Central memory CD8-positive, alpha-beta T cell (primary cell): ENCODE results near the gene ADGRE1.
"Not testable (repeated sequence)": the region's sequence is repeated elsewhere in the genome, so short reads cannot be mapped to it uniquely, and the experiment has no call there.

Experiments used
- ATAC-seq: fragments of 150-1000 bp; cut with Tn5 transposase; replicated peaks from 2 replicates; pipeline ENCODE4 v1.10.0; 2022; ENCODE audit warnings: mild to moderate bottlenecking, moderate FRiP score, moderate number of reproducible peaks; ENCODE audit not compliant: poor library complexity, severe bottlenecking; ENCODE audit errors: extremely low read depth
- DNase-seq, 2 donors: peaks; one replicate each; pipeline ENCODE4 v3.0.0; 2021; ENCODE audit warnings: low spot score in 2 of 2
- H3K27ac Mint-ChIP-seq: one replicate; pipeline ENCODE4 v1.8.0; 2022; ENCODE audit warnings: low read depth, mild to moderate bottlenecking, moderate library complexity, mixed read lengths
- H3K27me3 Mint-ChIP-seq: one replicate; pipeline ENCODE4 v1.8.0; 2022; ENCODE audit warnings: mixed read lengths
- H3K36me3 Mint-ChIP-seq: one replicate; pipeline ENCODE4 v1.8.0; 2022; ENCODE audit warnings: mild to moderate bottlenecking, moderate library complexity, mixed read lengths; ENCODE audit not compliant: insufficient read depth
- H3K4me1 Mint-ChIP-seq: one replicate; pipeline ENCODE4 v1.8.0; 2022; ENCODE audit warnings: mixed read lengths
- H3K4me3 Mint-ChIP-seq: one replicate; pipeline ENCODE4 v1.8.0; 2022; ENCODE audit warnings: mild to moderate bottlenecking, moderate library complexity, mixed read lengths
- H3K9me3 Mint-ChIP-seq: one replicate; pipeline ENCODE4 v1.8.0; 2022; ENCODE audit warnings: mixed read lengths

Gene ADGRE1

GRCh38 chr19:6861683-6862286, 25.6 kb upstream of the ADGRE1 start:
- no peak overlapping the region for H3K4me3 Mint-ChIP-seq
- H3K27ac Mint-ChIP-seq: peak overlapping the region; percentile 92
- DNase-seq: no peak
- peaks cover 31% of the 10 kb centered on the region for H3K36me3 Mint-ChIP-seq
- ATAC-seq: no peak
- peaks cover 22% of the 10 kb centered on the region for H3K4me1 Mint-ChIP-seq
- no peaks in the 10 kb centered on the region for H3K27me3 Mint-ChIP-seq
- no peaks in the 10 kb centered on the region for H3K9me3 Mint-ChIP-seq

GRCh38 chr19:6862673-6863078, 24.7 kb upstream of the ADGRE1 start:
- H3K36me3 Mint-ChIP-seq: peaks cover 26% of the 10 kb centered on the region
- peaks cover 22% of the 10 kb centered on the region for H3K4me1 Mint-ChIP-seq
- H3K27me3 Mint-ChIP-seq: no peaks in the 10 kb centered on the region
- DNase-seq (peak; percentile 87 to 92), ATAC-seq (peak; percentile 92)
- H3K27ac Mint-ChIP-seq: peak overlapping the region; percentile 92
- no peaks in the 10 kb centered on the region for H3K9me3 Mint-ChIP-seq
- peak overlapping the region; percentile 83 for H3K4me3 Mint-ChIP-seq

DNA sequence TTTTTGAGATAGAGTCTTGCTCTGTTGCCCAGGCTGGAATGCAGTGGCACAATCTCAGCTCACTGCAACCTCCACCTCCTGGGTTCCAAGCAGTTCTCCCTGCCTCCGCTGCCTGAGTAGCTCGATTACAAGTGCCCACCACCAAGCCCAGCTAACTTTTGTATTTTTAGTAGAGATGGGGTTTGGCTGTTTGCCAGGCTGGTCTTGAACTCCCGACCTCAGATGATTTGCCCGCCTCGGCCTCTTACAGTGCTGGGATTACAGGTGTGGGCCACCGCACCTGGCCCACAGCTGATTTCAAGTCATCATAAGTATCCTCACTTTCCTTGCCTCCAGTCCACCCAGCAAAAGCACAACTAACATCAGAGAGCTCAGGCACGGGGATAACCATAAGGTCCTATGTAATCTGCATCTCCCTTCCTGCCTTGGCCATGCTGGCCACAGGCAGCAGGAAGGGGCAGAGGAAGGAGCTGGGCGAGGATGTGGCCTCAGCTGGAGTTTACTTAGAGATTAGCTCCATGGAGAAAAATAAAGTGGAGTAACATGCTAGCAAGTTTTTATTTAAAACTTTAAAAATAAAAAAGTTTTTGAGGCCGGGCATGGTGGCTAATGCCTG, 22.9 kb upstream of the ADGRE1 start:
- no peak for ATAC-seq
- Mint-ChIP-seq H3K4me1 (peaks cover 22% of the 10 kb centered on the region), H3K27ac (no peak overlapping the region), H3K36me3 (peaks cover 20% of the 10 kb centered on the region), H3K9me3 (no peaks in the 10 kb centered on the region), H3K4me3 (no peak overlapping the region), H3K27me3 (no peaks in the 10 kb centered on the region)
- DNase-seq: no peak

GRCh38 chr19:6865849-6866248, 21.5 kb upstream of the ADGRE1 start:
- ATAC-seq (no peak), DNase-seq (no peak)
- H3K9me3 Mint-ChIP-seq: no peaks in the 10 kb centered on the region
- H3K27me3 Mint-ChIP-seq: no peaks in the 10 kb centered on the region
- H3K27ac Mint-ChIP-seq: no peak overlapping the region
- peaks cover 17% of the 10 kb centered on the region for H3K36me3 Mint-ChIP-seq
- peaks cover 22% of the 10 kb centered on the region for H3K4me1 Mint-ChIP-seq
- no peak overlapping the region for H3K4me3 Mint-ChIP-seq

- Mint-ChIP-seq H3K9me3 (no peaks in the 10 kb centered on the region), H3K27ac (no peak overlapping the region), H3K36me3 (peaks cover 15% of the 10 kb centered on the region), H3K27me3 (no peaks in the 10 kb centered on the region), H3K4me1 (peaks cover 18% of the 10 kb centered on the region), H3K4me3 (no peak overlapping the region)
- DNase-seq: no peak
- no peak for ATAC-seq
These were observed 20.6 kb upstream of the ADGRE1 start for GRCh38 chr19:6866741-6867151.

DNA sequence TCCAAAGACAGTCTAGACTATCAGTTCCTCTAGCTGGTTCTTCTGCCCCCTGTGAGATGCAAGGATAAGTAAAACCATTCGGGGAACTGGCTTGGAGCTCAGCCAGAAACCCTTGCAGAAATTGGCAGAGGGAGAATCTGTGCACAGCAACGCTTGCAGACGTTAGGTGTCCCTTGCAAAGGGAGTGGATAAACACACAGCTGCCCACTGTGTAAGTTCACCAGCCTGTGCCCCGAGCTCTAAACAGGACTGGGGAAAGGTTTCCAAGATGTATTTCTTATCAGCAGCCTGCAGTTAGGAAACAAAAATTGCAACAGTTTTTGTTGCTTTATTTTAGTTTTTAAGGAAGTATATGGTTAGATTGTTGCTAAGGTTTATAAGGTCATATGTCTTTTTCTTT, 19.0 kb upstream of the ADGRE1 start:
- Mint-ChIP-seq H3K27me3 (no peaks in the 10 kb centered on the region), H3K4me1 (peaks cover 6% of the 10 kb centered on the region), H3K36me3 (peaks cover 12% of the 10 kb centered on the region), H3K9me3 (no peaks in the 10 kb centered on the region), H3K27ac (no peak overlapping the region), H3K4me3 (no peak overlapping the region)
- ATAC-seq (no peak), DNase-seq (no peak)

- not testable (repeated sequence) for ATAC-seq, H3K9me3 Mint-ChIP-seq, DNase-seq, H3K27me3 Mint-ChIP-seq, H3K4me3 Mint-ChIP-seq, H3K4me1 Mint-ChIP-seq, H3K27ac Mint-ChIP-seq
- peaks cover 11% of the 10 kb centered on the region for H3K36me3 Mint-ChIP-seq
These were observed 18.1 kb upstream of the ADGRE1 start for GRCh38 chr19:6869151-6869882.

GRCh38 chr19:6873708-6874431, 13.5 kb upstream of the ADGRE1 start:
- H3K27me3 Mint-ChIP-seq: peaks cover 10% of the 10 kb centered on the region
- ATAC-seq: no peak
- H3K9me3 Mint-ChIP-seq: no peaks in the 10 kb centered on the region

GRCh38 chr19:6875218-6875617, 12.2 kb upstream of the ADGRE1 start:
- H3K27me3 Mint-ChIP-seq: peaks cover 20% of the 10 kb centered on the region
- H3K4me1 Mint-ChIP-seq: no peaks in the 10 kb centered on the region
- H3K36me3 Mint-ChIP-seq: peaks cover 11% of the 10 kb centered on the region
- no peaks in the 10 kb centered on the region for H3K9me3 Mint-ChIP-seq
- peak overlapping the region; percentile 32 for H3K27ac Mint-ChIP-seq
- no peak for ATAC-seq
- DNase-seq: no peak
- H3K4me3 Mint-ChIP-seq: no peak overlapping the region

More at GRCh38 chr19:6873708-6874431, 13.5 kb upstream of the ADGRE1 start:
- DNase-seq: no peak
- no peak overlapping the region for H3K4me3 Mint-ChIP-seq
- H3K4me1 Mint-ChIP-seq: no peaks in the 10 kb centered on the region
- no peak overlapping the region for H3K27ac Mint-ChIP-seq
- H3K36me3 Mint-ChIP-seq: peaks cover 12% of the 10 kb centered on the region

DNA sequence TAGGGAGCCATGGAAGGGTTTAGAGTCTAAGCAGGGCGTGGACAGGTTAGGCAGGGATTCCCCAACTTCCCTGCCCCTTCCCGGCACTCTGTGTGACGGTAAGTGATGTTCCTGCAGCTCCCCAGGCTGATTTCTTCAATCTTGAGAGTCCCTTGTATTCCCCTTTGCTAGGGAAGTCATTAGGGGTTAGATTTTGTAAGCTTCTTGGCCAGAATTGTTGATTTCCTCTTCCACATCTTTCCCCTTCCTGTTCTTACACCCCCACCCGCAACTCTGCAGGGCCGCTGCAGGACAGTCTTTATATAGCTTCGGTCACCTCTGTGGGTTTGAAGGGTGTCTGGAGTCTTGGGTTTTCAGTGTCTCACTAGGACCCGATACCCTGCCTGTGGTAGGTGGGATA, 10.6 kb upstream of the ADGRE1 start:
- Mint-ChIP-seq H3K27ac (no peak overlapping the region), H3K27me3 (peaks cover 20% of the 10 kb centered on the region), H3K36me3 (peaks cover 10% of the 10 kb centered on the region), H3K4me1 (no peaks in the 10 kb centered on the region), H3K4me3 (no peak overlapping the region), H3K9me3 (no peaks in the 10 kb centered on the region)
- ATAC-seq (no peak), DNase-seq (no peak)

- no peak for DNase-seq
- Mint-ChIP-seq H3K4me3 (no peak overlapping the region), H3K36me3 (peaks cover 6% of the 10 kb centered on the region), H3K4me1 (no peaks in the 10 kb centered on the region), H3K27me3 (peaks cover 20% of the 10 kb centered on the region), H3K27ac (no peak overlapping the region), H3K9me3 (no peaks in the 10 kb centered on the region)
- no peak for ATAC-seq
These were observed 9.6 kb upstream of the ADGRE1 start for GRCh38 chr19:6877766-6878165.

DNA sequence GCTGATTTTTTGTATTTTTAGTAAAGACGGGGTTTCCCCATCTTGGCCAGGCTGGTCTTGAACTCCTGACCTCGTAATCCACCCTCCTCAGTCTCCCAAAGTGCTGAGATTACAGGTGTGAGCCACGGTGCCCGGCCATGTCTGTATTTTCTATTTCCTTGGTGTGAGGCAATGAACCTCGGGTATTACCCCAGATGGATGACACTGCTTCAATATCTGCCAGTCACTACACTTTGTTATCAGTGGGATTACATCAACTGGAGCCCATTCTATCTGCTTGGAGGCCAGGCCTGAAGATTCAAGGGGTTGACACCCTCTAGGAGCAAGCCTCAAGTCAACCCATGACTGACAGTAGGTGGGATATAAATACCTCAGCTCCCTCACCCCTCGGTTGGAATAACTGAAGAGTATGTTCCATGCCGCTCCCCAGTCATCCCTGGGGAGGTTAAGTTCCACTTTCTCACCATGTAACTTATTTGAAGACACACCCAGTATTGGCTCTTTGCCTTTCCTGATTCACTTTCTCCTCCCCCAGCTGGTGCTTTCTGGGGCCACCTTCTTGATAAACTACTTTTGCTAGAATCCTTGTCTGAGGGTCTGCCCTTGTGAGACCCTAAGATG, 992 bp upstream of the ADGRE1 start:
- peaks cover 7% of the 10 kb centered on the region for H3K36me3 Mint-ChIP-seq
- H3K4me3 Mint-ChIP-seq: no peak overlapping the region
- H3K9me3 Mint-ChIP-seq: peaks cover 6% of the 10 kb centered on the region
- ATAC-seq (no peak), DNase-seq (no peak)
- H3K4me1 Mint-ChIP-seq: peaks cover 23% of the 10 kb centered on the region
- H3K27ac Mint-ChIP-seq: no peak overlapping the region
- H3K27me3 Mint-ChIP-seq: no peaks in the 10 kb centered on the region
